GM18951 (cell line): ENCODE measurements around the gene ALKBH4.

Source experiments
- POLR2A ChIP-seq: IDR thresholded peaks from 4 replicates; pipeline ENCODE4 v1.6.1; 2011; ENCODE audit warnings: mild to moderate bottlenecking; ENCODE audit not compliant: insufficient read length, insufficient read depth; ENCODE audit errors: extremely low read depth
- in situ Hi-C: fragments of 300-500 bp; cut with MboI; formaldehyde crosslinking; loops from one replicate; pipeline ENCODE4 v1.12.0; 2022; ENCODE audit warnings: low sequenced_read_pairs, mixed read lengths, inconsistent platforms; ENCODE audit not compliant: unreplicated experiment

The ALKBH4 gene

GRCh38 chr7:102451371-102452054 lies 13.2 kb downstream of the ALKBH4 start:
- in situ Hi-C loops, result no loop called here
- no peak for TF ChIP-seq POLR2A

GRCh38 chr7:102450242-102450641 lies 14.4 kb downstream of the ALKBH4 start:
- in situ Hi-C loops, result no loop called here
- TF ChIP-seq POLR2A, result no peak

GRCh38 chr7:102449136-102449535 lies 15.5 kb downstream of the ALKBH4 start:
- in situ Hi-C loops, result loop anchor here (5.0 kb wide), 1 partner anchor 42 kb away; no protein-coding TSS in a partner anchor
- no peak for TF ChIP-seq POLR2A

GRCh38 chr7:102447311-102447710 lies 17.4 kb downstream of the ALKBH4 start:
- in situ Hi-C loops, result loop anchor here (5.0 kb wide), 1 partner anchor 40 kb away; no protein-coding TSS in a partner anchor
- TF ChIP-seq POLR2A, result no peak

- in situ Hi-C loops, result loop anchor here (5.0 kb wide), 1 partner anchor 39 kb away; no protein-coding TSS in a partner anchor
- TF ChIP-seq POLR2A, result no peak
These were observed 18.1 kb downstream of the ALKBH4 start for GRCh38 chr7:102446387-102447156.

GRCh38 chr7:102445674-102446071 lies 19.0 kb downstream of the ALKBH4 start:
- no peak for TF ChIP-seq POLR2A
- in situ Hi-C loops, result loop anchor here (5.0 kb wide), 1 partner anchor 38 kb away; no protein-coding TSS in a partner anchor

GRCh38 chr7:102444961-102445673 lies 19.5 kb downstream of the ALKBH4 start:
- in situ Hi-C loops, result loop anchor here (5.0 kb wide), 1 partner anchor 38 kb away; no protein-coding TSS in a partner anchor
- TF ChIP-seq POLR2A, result peak; percentile 47

GRCh38 chr7:102439963-102440795 lies 24.5 kb downstream of the ALKBH4 start:
- in situ Hi-C loops, result no loop called here
- no peak for TF ChIP-seq POLR2A

- no peak for TF ChIP-seq POLR2A
- in situ Hi-C loops, result no loop called here
These were observed 28.5 kb downstream of the ALKBH4 start for GRCh38 chr7:102436118-102436517.

- TF ChIP-seq POLR2A, result no peak
- in situ Hi-C loops, result no loop called here
These were observed 30.6 kb downstream of the ALKBH4 start for GRCh38 chr7:102434039-102434486.

- in situ Hi-C loops, result no loop called here
- peak; percentile 70 for TF ChIP-seq POLR2A
These were observed 31.2 kb downstream of the ALKBH4 start, which contains the start of gene ORAI2 for GRCh38 chr7:102433219-102434038. Gene ORAI2 (plus strand): TSS chr7:102433575. CDS start chr7:102438957, 5,382 bp downstream.
